H9 (cell line): Measurements from ENCODE around the gene SHISA8. TPM values are rescaled to one million over a fixed set of nuclear protein-coding genes. Genes with fewer than 3 reads are reported as not detected.
A peak's percentile ranks its signal among the peaks of the same experiment; 100 is the strongest.

ENCODE experiments used
- DNase-seq: peaks from one replicate; pipeline ENCODE4 v3.0.0-alpha.2; 2017
- H2AFZ ChIP-seq: one replicate; pipeline ENCODE4 v1.6.1; 2013; ENCODE audit warnings: mild to moderate bottlenecking, low read length, control low read depth, moderate library complexity
- H2AK5ac ChIP-seq: 2 replicates; pipeline ENCODE4 v1.6.1; 2013; ENCODE audit warnings: low read length, control low read depth, mixed read lengths; ENCODE audit not compliant: insufficient read length
- H2BK120ac ChIP-seq: one replicate; pipeline ENCODE4 v1.6.1; 2013; ENCODE audit warnings: low read depth, mild to moderate bottlenecking, low read length, control low read depth, inconsistent platforms; ENCODE audit not compliant: poor library complexity, severe bottlenecking
- H2BK12ac ChIP-seq: 2 replicates; pipeline ENCODE4 v1.6.1; 2013; ENCODE audit warnings: low read length, control low read depth, mixed read lengths, low read depth; ENCODE audit not compliant: insufficient read length
- H2BK15ac ChIP-seq: 2 replicates; pipeline ENCODE4 v1.6.1; 2013; ENCODE audit warnings: low read depth, low read length, control low read depth
- H2BK20ac ChIP-seq: one replicate; pipeline ENCODE4 v1.6.1; 2013; ENCODE audit warnings: low read depth, mild to moderate bottlenecking, low read length, control low read depth, inconsistent platforms; ENCODE audit not compliant: poor library complexity, severe bottlenecking
- H2BK5ac ChIP-seq: 2 replicates; pipeline ENCODE4 v1.6.1; 2013; ENCODE audit warnings: low read length, control low read depth, mixed read lengths; ENCODE audit not compliant: insufficient read length
- H3K14ac ChIP-seq: 2 replicates; pipeline ENCODE4 v1.6.1; 2013; ENCODE audit warnings: low read length, control low read depth; ENCODE audit not compliant: insufficient read depth
- H3K18ac ChIP-seq: 2 replicates; pipeline ENCODE4 v1.6.1; 2013; ENCODE audit warnings: low read depth, mild to moderate bottlenecking, mixed read lengths, low read length, control low read depth; ENCODE audit not compliant: insufficient read length
- H3K23ac ChIP-seq: 2 replicates; pipeline ENCODE4 v1.6.1; 2013; ENCODE audit warnings: low read length, control low read depth, mixed read lengths, low read depth; ENCODE audit not compliant: insufficient read length
- H3K23me2 ChIP-seq: 2 replicates; pipeline ENCODE4 v1.6.1; 2013; ENCODE audit warnings: low read depth, mild to moderate bottlenecking, mixed read lengths, low read length, control low read depth; ENCODE audit not compliant: insufficient read length, poor library complexity, severe bottlenecking
- H3K27ac ChIP-seq: 2 replicates; pipeline ENCODE4 v1.5.1; 2013; ENCODE audit warnings: low read length, control low read depth, mixed read lengths, low read depth; ENCODE audit not compliant: insufficient read length
- H3K27me3 ChIP-seq: 2 replicates; pipeline ENCODE4 v1.6.1; 2013; ENCODE audit warnings: low read length, control low read depth, inconsistent platforms; ENCODE audit not compliant: insufficient read depth
- H3K4ac ChIP-seq: 2 replicates; pipeline ENCODE4 v1.6.1; 2013; ENCODE audit warnings: low read depth, mild to moderate bottlenecking, control low read depth, inconsistent platforms, low read length, moderate library complexity
- H3K4me1 ChIP-seq: 2 replicates; pipeline ENCODE4 v1.6.1; 2013; ENCODE audit warnings: low read length, control low read depth, inconsistent platforms; ENCODE audit not compliant: insufficient read depth
- H3K4me2 ChIP-seq: 2 replicates; pipeline ENCODE4 v1.6.1; 2013; ENCODE audit warnings: low read length, control low read depth, mixed read lengths; ENCODE audit not compliant: insufficient read length, insufficient read depth
- H3K56ac ChIP-seq: 2 replicates; pipeline ENCODE4 v1.6.1; 2013; ENCODE audit warnings: low read depth, mild to moderate bottlenecking, mixed read lengths, low read length, control low read depth; ENCODE audit not compliant: insufficient read length
- H3K79me1 ChIP-seq: 2 replicates; pipeline ENCODE4 v1.6.1; 2013; ENCODE audit warnings: low read depth, mild to moderate bottlenecking, moderate library complexity, low read length, control low read depth, inconsistent platforms; ENCODE audit not compliant: insufficient read depth, poor library complexity, severe bottlenecking
- H3K79me2 ChIP-seq: 2 replicates; pipeline ENCODE4 v1.6.1; 2013; ENCODE audit warnings: low read length, control low read depth, inconsistent platforms; ENCODE audit not compliant: insufficient read depth
- H3K9ac ChIP-seq: 2 replicates; pipeline ENCODE4 v1.6.1; 2013; ENCODE audit warnings: low read length, control low read depth, mixed read lengths; ENCODE audit not compliant: insufficient read length; ENCODE audit errors: extremely low read depth
- H3K9me3 ChIP-seq: one replicate; pipeline ENCODE4 v1.6.1; 2013; ENCODE audit warnings: low read depth, low read length, inconsistent platforms; ENCODE audit not compliant: control insufficient read depth
- H3T11ph ChIP-seq: one replicate; pipeline ENCODE4 v1.6.1; 2013; ENCODE audit warnings: mild to moderate bottlenecking, low read length, control low read depth, inconsistent platforms
- H4K20me1 ChIP-seq: one replicate; pipeline ENCODE4 v1.6.1; 2013; ENCODE audit not compliant: control insufficient read depth, insufficient read length, insufficient read depth
- H4K5ac ChIP-seq: 2 replicates; pipeline ENCODE4 v1.6.1; 2013; ENCODE audit warnings: low read depth, mild to moderate bottlenecking, mixed read lengths, low read length, control low read depth; ENCODE audit not compliant: insufficient read length
- H4K8ac ChIP-seq: replicated peaks from 2 replicates; pipeline ENCODE4 v1.6.1; 2013; ENCODE audit warnings: low read length, control low read depth, mixed read lengths, low read depth; ENCODE audit not compliant: insufficient read length
- H4K91ac ChIP-seq: 2 replicates; pipeline ENCODE4 v1.6.1; 2013; ENCODE audit warnings: low read depth, mild to moderate bottlenecking, moderate library complexity, mixed read lengths, low read length, control low read depth; ENCODE audit not compliant: insufficient read length
- H3K27ac Mint-ChIP-seq, 3 experiments: 2 replicates in 2 of 3; 3 replicates in 1 of 3; pipeline ENCODE4 v1.8.0; 2020 to 2021; ENCODE audit warnings: mixed read lengths in 3 of 3, mild to moderate bottlenecking in 1 of 3, moderate library complexity in 1 of 3
- H3K27me3 Mint-ChIP-seq: 2 replicates; pipeline ENCODE4 v1.8.0; 2021; ENCODE audit warnings: low read depth, mild to moderate bottlenecking, moderate library complexity, mixed read lengths
- H3K36me3 Mint-ChIP-seq, 3 experiments: 2 replicates in 2 of 3; 3 replicates in 1 of 3; pipeline ENCODE4 v1.8.0; 2020 to 2021; ENCODE audit warnings: low read depth in 3 of 3, mixed read lengths in 3 of 3; ENCODE audit not compliant: insufficient read depth in 1 of 3
- H3K4me1 Mint-ChIP-seq, 2 experiments: 2 replicates each; pipeline ENCODE4 v1.8.0; 2020; ENCODE audit warnings: mixed read lengths in 2 of 2
- H3K4me3 Mint-ChIP-seq, 2 experiments: 2 replicates in 1 of 2; 3 replicates in 1 of 2; pipeline ENCODE4 v1.8.0; 2020 to 2021; ENCODE audit warnings: mild to moderate bottlenecking in 2 of 2, mixed read lengths in 2 of 2, moderate library complexity in 1 of 2
- H3K9me3 Mint-ChIP-seq, 2 experiments: 2 replicates in 1 of 2; 3 replicates in 1 of 2; pipeline ENCODE4 v1.8.0; 2020; ENCODE audit warnings: mild to moderate bottlenecking in 2 of 2, mixed read lengths in 2 of 2, moderate library complexity in 1 of 2
- CTCF ChIP-seq: fragments of 200-600 bp; sonication (generic); conservative IDR thresholded peaks from 3 replicates; pipeline ENCODE4 v1.8.0; 2021; ENCODE audit warnings: antibody characterized with exemption, mild to moderate bottlenecking
- WGBS: extraction: QIAGEN DNeasy Blood & Tissue Kit; methylation state at CpG from one replicate; pipeline ENCODE4 v1.1.7; 2013; ENCODE audit warnings: missing lambda C conversion rate, low lambda C conversion rate, mixed read lengths; ENCODE audit not compliant: insufficient read length; ENCODE audit errors: extremely low coverage; 5-methylcytosine and 5-hydroxymethylcytosine counted together
- total RNA-seq: library from RNA; stranded (reverse); gene quantifications from 2 replicates; pipeline ENCODE4 v1.2.1, GENCODE V29; 2021

Gene SHISA8
- total RNA-seq, 1 experiment from 2014 or later, result 1.4 TPM

GRCh38 chr22:41913842-41914534, 886 bp downstream of the SHISA8 start:
- WGBS, result no CpG with 5 or more reads among the region's 79 CpGs
- Histone ChIP-seq H4K8ac (no peak overlapping the region), H2BK15ac (no peak overlapping the region), H3K23me2 (peaks cover 6% of the 10 kb centered on the region), H2BK12ac (no peak overlapping the region), H3K23ac (no peak overlapping the region), H3K56ac (no peak overlapping the region), H2BK5ac (no peak overlapping the region), H3K4me2 (no peak overlapping the region), H3K27ac (no peak overlapping the region), H4K20me1 (peaks cover 2% of the 10 kb centered on the region), H2AK5ac (no peak overlapping the region), H3K79me1 (no peaks in the 10 kb centered on the region), H2AFZ (no peak overlapping the region), H3T11ph (no peak overlapping the region), H4K5ac (no peak overlapping the region), H3K27me3 (peaks cover 62% of the 10 kb centered on the region), H3K14ac (no peak overlapping the region), H3K18ac (no peak overlapping the region), H3K4ac (no peak overlapping the region), H4K91ac (no peak overlapping the region), H3K79me2 (no peaks in the 10 kb centered on the region), H3K9ac (no peak overlapping the region), H3K4me1 (peaks cover 2% of the 10 kb centered on the region; the same call in 1 of the 2 replicates), H2BK120ac (no peak overlapping the region), H2BK20ac (no peak overlapping the region), H3K9me3 (no peaks in the 10 kb centered on the region)
- Mint-ChIP-seq H3K27ac (no peak overlapping the region), H3K4me1 (peaks cover 7 to 27% of the 10 kb centered on the region in 2 experiments; a peak in 3 of 4 replicates), H3K9me3 (no peaks in the 10 kb centered on the region; a peak in 2 of 5 replicates), H3K36me3 (peaks cover 0 to 1% (median 0%) of the 10 kb centered on the region in 3 experiments; a peak in 2 of 7 replicates), H3K4me3 (peak overlapping the region; percentile 30 to 71; a peak in 4 of 5 replicates), H3K27me3 (peaks cover 88% of the 10 kb centered on the region)
- TF ChIP-seq CTCF, result no peak
- peak; percentile 72 for DNase-seq
